ENCODE measurements around the gene INPP5A. TPM values are rescaled to one million over a fixed set of nuclear protein-coding genes. Genes with fewer than 3 reads are reported as not detected.
"Not testable (repeated sequence)": the region's sequence is repeated elsewhere in the genome, so short reads cannot be mapped to it uniquely, and the experiment has no call there.

INPP5A gene
- total RNA-seq, 2 experiments from 2014 or later, result 9.9 TPM

- CTCF ChIA-PET, result interaction anchor here (2.8 kb wide), 1 partner anchor 11 kb away, joined by 8 read pairs; no protein-coding TSS in a partner anchor
- H3K36me3 Mint-ChIP-seq (ENCODE audit: low read depth), result no peaks in the 10 kb centered on the region
- POLR2A ChIA-PET, result no interaction called here
- no peaks in the 10 kb centered on the region for H3K27me3 Mint-ChIP-seq (ENCODE audit: low read depth)
- H3K4me1 Mint-ChIP-seq (ENCODE audit: low read depth), result no peaks in the 10 kb centered on the region
- H3K27ac Mint-ChIP-seq, result no peak overlapping the region
- no peak overlapping the region for H3K4me3 Mint-ChIP-seq
- DNase-seq (no peak), ATAC-seq (no peak)
- H3K9me3 Mint-ChIP-seq (ENCODE audit: insufficient read depth), result no peaks in the 10 kb centered on the region
Observed at GRCh38 chr10:132665946-132666704, 128.5 kb downstream of the INPP5A start.

GRCh38 chr10:132666705-132667341, 129.2 kb downstream of the INPP5A start:
- H3K27ac Mint-ChIP-seq, result no peak overlapping the region
- no peak overlapping the region for H3K4me3 Mint-ChIP-seq
- no peaks in the 10 kb centered on the region for H3K36me3 Mint-ChIP-seq (ENCODE audit: low read depth)
- CTCF ChIA-PET, result no interaction called here
- H3K4me1 Mint-ChIP-seq (ENCODE audit: low read depth), result no peaks in the 10 kb centered on the region
- DNase-seq (no peak), ATAC-seq (no peak)
- no peaks in the 10 kb centered on the region for H3K27me3 Mint-ChIP-seq (ENCODE audit: low read depth)
- POLR2A ChIA-PET, result no interaction called here
- no peaks in the 10 kb centered on the region for H3K9me3 Mint-ChIP-seq (ENCODE audit: insufficient read depth)

- no peak overlapping the region for H3K27ac Mint-ChIP-seq
- H3K4me3 Mint-ChIP-seq, result no peak overlapping the region
- no peaks in the 10 kb centered on the region for H3K4me1 Mint-ChIP-seq (ENCODE audit: low read depth)
- no peaks in the 10 kb centered on the region for H3K36me3 Mint-ChIP-seq (ENCODE audit: low read depth)
- H3K9me3 Mint-ChIP-seq (ENCODE audit: insufficient read depth), result no peaks in the 10 kb centered on the region
- DNase-seq, result no peak
- ATAC-seq, result no peak
- ChIA-PET POLR2A (no interaction called here), CTCF (no interaction called here)
- no peaks in the 10 kb centered on the region for H3K27me3 Mint-ChIP-seq (ENCODE audit: low read depth)
Observed at GRCh38 chr10:132667342-132668047, 129.9 kb downstream of the INPP5A start.

GRCh38 chr10:132668048-132668394, 130.4 kb downstream of the INPP5A start:
- Mint-ChIP-seq H3K4me3 (no peak overlapping the region), H3K9me3 (ENCODE audit: insufficient read depth) (no peaks in the 10 kb centered on the region), H3K36me3 (ENCODE audit: low read depth) (no peaks in the 10 kb centered on the region), H3K27ac (no peak overlapping the region), H3K4me1 (ENCODE audit: low read depth) (no peaks in the 10 kb centered on the region), H3K27me3 (ENCODE audit: low read depth) (no peaks in the 10 kb centered on the region)
- ATAC-seq, result no peak
- POLR2A ChIA-PET, result no interaction called here
- no peak for DNase-seq
- CTCF ChIA-PET, result no interaction called here

- CTCF ChIA-PET, result no interaction called here
- no peaks in the 10 kb centered on the region for H3K4me1 Mint-ChIP-seq (ENCODE audit: low read depth)
- no peaks in the 10 kb centered on the region for H3K27me3 Mint-ChIP-seq (ENCODE audit: low read depth)
- ATAC-seq (no peak), DNase-seq (no peak)
- H3K4me3 Mint-ChIP-seq, result no peak overlapping the region
- POLR2A ChIA-PET, result no interaction called here
- H3K9me3 Mint-ChIP-seq (ENCODE audit: insufficient read depth), result no peaks in the 10 kb centered on the region
- no peak overlapping the region for H3K27ac Mint-ChIP-seq
- H3K36me3 Mint-ChIP-seq (ENCODE audit: low read depth), result no peaks in the 10 kb centered on the region
Observed at GRCh38 chr10:132669208-132669861, 131.7 kb downstream of the INPP5A start.

GRCh38 chr10:132670546-132671227, 133.1 kb downstream of the INPP5A start:
- CTCF ChIA-PET, result no interaction called here
- POLR2A ChIA-PET, result no interaction called here

GRCh38 chr10:132671228-132672154, 133.9 kb downstream of the INPP5A start:
- Mint-ChIP-seq H3K9me3 (ENCODE audit: insufficient read depth) (no peaks in the 10 kb centered on the region), H3K4me1 (ENCODE audit: low read depth) (no peaks in the 10 kb centered on the region), H3K27ac (no peak overlapping the region), H3K4me3 (no peak overlapping the region), H3K36me3 (ENCODE audit: low read depth) (no peaks in the 10 kb centered on the region), H3K27me3 (ENCODE audit: low read depth) (no peaks in the 10 kb centered on the region)
- no peak for ATAC-seq
- ChIA-PET POLR2A (no interaction called here), CTCF (no interaction called here)
- DNase-seq, result no peak

More at GRCh38 chr10:132670546-132671227, 133.1 kb downstream of the INPP5A start:
- no peak for DNase-seq
- Mint-ChIP-seq H3K4me1 (ENCODE audit: low read depth) (no peaks in the 10 kb centered on the region), H3K9me3 (ENCODE audit: insufficient read depth) (no peaks in the 10 kb centered on the region), H3K27me3 (ENCODE audit: low read depth) (no peaks in the 10 kb centered on the region), H3K36me3 (ENCODE audit: low read depth) (no peaks in the 10 kb centered on the region), H3K4me3 (no peak overlapping the region), H3K27ac (no peak overlapping the region)
- ATAC-seq, result no peak

- H3K4me1 Mint-ChIP-seq (ENCODE audit: low read depth); H3K9me3 Mint-ChIP-seq (ENCODE audit: insufficient read depth); H3K36me3 Mint-ChIP-seq (ENCODE audit: low read depth); POLR2A ChIA-PET; CTCF ChIA-PET; H3K4me3 Mint-ChIP-seq; H3K27ac Mint-ChIP-seq; H3K27me3 Mint-ChIP-seq (ENCODE audit: low read depth); ATAC-seq; DNase-seq: not testable (repeated sequence)
Observed at GRCh38 chr10:132673746-132674145, 136.2 kb downstream of the INPP5A start.

- Mint-ChIP-seq H3K9me3 (ENCODE audit: insufficient read depth) (no peaks in the 10 kb centered on the region), H3K27me3 (ENCODE audit: low read depth) (no peaks in the 10 kb centered on the region), H3K36me3 (ENCODE audit: low read depth) (no peaks in the 10 kb centered on the region), H3K4me1 (ENCODE audit: low read depth) (no peaks in the 10 kb centered on the region), H3K27ac (no peak overlapping the region), H3K4me3 (no peak overlapping the region)
- POLR2A ChIA-PET, result no interaction called here
- DNase-seq (no peak), ATAC-seq (no peak)
- CTCF ChIA-PET, result no interaction called here
Observed at GRCh38 chr10:132674311-132674710, 136.7 kb downstream of the INPP5A start.

- DNase-seq (no peak), ATAC-seq (no peak)
- Mint-ChIP-seq H3K4me3 (no peak overlapping the region), H3K27ac (no peak overlapping the region), H3K4me1 (ENCODE audit: low read depth) (no peaks in the 10 kb centered on the region), H3K36me3 (ENCODE audit: low read depth) (no peaks in the 10 kb centered on the region), H3K27me3 (ENCODE audit: low read depth) (no peaks in the 10 kb centered on the region), H3K9me3 (ENCODE audit: insufficient read depth) (no peaks in the 10 kb centered on the region)
- POLR2A ChIA-PET, result no interaction called here
- CTCF ChIA-PET, result no interaction called here
Observed at GRCh38 chr10:132675031-132675740, 137.6 kb downstream of the INPP5A start.
